ENCODE measurements around the gene RNF150. TPM values are rescaled to one million over a fixed set of nuclear protein-coding genes. Genes with fewer than 3 reads are reported as not detected.

Gene RNF150
- total RNA-seq, 1 experiment from 2014 or later, result 4.4 TPM

DNA sequence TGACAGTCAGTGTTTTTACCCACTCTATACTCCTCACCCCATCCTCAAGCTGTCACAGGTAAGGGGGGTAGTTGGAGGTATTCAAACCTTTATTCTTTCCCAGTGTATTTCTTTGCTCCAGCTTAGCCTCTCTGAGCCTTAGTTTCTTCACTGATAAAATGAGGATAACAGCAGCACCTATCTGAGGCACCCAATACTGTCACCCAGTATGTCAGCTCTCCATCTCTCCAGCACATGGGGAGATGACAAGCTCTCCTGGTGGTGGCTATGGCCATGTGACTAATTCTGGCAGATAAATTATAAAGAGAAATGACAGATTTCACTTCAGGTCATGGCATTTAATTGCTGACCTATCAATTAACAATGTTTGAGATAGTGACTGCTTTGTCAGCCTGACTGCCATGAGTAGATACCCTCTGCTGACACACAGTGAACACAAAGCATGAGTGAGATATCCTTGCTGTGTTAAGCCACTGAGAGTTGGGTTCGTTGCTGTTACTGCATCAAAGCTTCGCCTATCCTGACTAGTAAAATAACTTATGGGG lies 200.7 kb downstream of the RNF150 start:
- Histone ChIP-seq H2AFZ (ENCODE audit: low read length) (no peak overlapping the region), H3K4me2 (ENCODE audit: insufficient read depth, insufficient read length, low read length) (no peak overlapping the region), H3K23ac (ENCODE audit: insufficient read length, low read depth, low read length) (no peak overlapping the region), H3K4ac (ENCODE audit: low read depth, low read length) (no peak overlapping the region), H2BK15ac (ENCODE audit: low read depth, low read length) (no peak overlapping the region), H2BK120ac (ENCODE audit: low read depth, low read length, poor library complexity, severe bottlenecking) (no peak overlapping the region), H3K9ac (ENCODE audit: extremely low read depth, insufficient read length, low read length) (no peak overlapping the region), H3K27me3 (ENCODE audit: insufficient read depth, low read length) (no peaks in the 10 kb centered on the region), H3T11ph (ENCODE audit: low read length) (no peak overlapping the region), H3K18ac (ENCODE audit: insufficient read length, low read depth, low read length) (no peak overlapping the region), H3K79me2 (ENCODE audit: insufficient read depth, low read length) (no peaks in the 10 kb centered on the region), H4K91ac (ENCODE audit: insufficient read length, low read depth, low read length) (no peak overlapping the region), H3K79me1 (ENCODE audit: insufficient read depth, low read depth, low read length, poor library complexity, severe bottlenecking) (no peaks in the 10 kb centered on the region), H2BK12ac (ENCODE audit: insufficient read length, low read depth, low read length) (no peak overlapping the region), H3K27ac (ENCODE audit: insufficient read length, low read depth, low read length) (no peak overlapping the region), H4K5ac (ENCODE audit: insufficient read length, low read depth, low read length) (no peak overlapping the region), H3K9me3 (ENCODE audit: control insufficient read depth, low read depth, low read length) (no peaks in the 10 kb centered on the region), H2AK5ac (ENCODE audit: insufficient read length, low read length) (no peak overlapping the region), H3K56ac (ENCODE audit: insufficient read length, low read depth, low read length) (no peak overlapping the region), H3K14ac (ENCODE audit: insufficient read depth, low read length) (no peak overlapping the region), H3K4me1 (ENCODE audit: insufficient read depth, low read length) (no peaks in the 10 kb centered on the region; the same call in 1 of the 2 replicates), H2BK20ac (ENCODE audit: low read depth, low read length, poor library complexity, severe bottlenecking) (no peak overlapping the region), H2BK5ac (ENCODE audit: insufficient read length, low read length) (no peak overlapping the region), H4K8ac (replicated peaks; ENCODE audit: insufficient read length, low read depth, low read length) (no peak overlapping the region), H4K20me1 (ENCODE audit: control insufficient read depth, insufficient read depth, insufficient read length) (no peaks in the 10 kb centered on the region), H3K23me2 (ENCODE audit: insufficient read length, low read depth, low read length, poor library complexity, severe bottlenecking) (no peaks in the 10 kb centered on the region)
- H3K27ac Mint-ChIP-seq, result no peak overlapping the region
- WGBS (ENCODE audit: extremely low coverage, insufficient read length, low lambda C conversion rate), result no CpG with 5 or more reads among the region's 2 CpGs
- H3K27me3 Mint-ChIP-seq (ENCODE audit: low read depth), result no peaks in the 10 kb centered on the region
- H3K36me3 Mint-ChIP-seq (ENCODE audit: insufficient read depth in 1 of 3, low read depth in 3 of 3), result no peaks in the 10 kb centered on the region
- TF ChIP-seq, protein P1, sequence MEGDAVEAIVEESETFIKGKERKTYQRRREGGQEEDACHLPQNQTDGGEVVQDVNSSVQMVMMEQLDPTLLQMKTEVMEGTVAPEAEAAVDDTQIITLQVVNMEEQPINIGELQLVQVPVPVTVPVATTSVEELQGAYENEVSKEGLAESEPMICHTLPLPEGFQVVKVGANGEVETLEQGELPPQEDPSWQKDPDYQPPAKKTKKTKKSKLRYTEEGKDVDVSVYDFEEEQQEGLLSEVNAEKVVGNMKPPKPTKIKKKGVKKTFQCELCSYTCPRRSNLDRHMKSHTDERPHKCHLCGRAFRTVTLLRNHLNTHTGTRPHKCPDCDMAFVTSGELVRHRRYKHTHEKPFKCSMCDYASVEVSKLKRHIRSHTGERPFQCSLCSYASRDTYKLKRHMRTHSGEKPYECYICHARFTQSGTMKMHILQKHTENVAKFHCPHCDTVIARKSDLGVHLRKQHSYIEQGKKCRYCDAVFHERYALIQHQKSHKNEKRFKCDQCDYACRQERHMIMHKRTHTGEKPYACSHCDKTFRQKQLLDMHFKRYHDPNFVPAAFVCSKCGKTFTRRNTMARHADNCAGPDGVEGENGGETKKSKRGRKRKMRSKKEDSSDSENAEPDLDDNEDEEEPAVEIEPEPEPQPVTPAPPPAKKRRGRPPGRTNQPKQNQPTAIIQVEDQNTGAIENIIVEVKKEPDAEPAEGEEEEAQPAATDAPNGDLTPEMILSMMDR (conservative IDR thresholded peaks at IDR 0.05), result no peak
- H3K9me3 Mint-ChIP-seq, result no peaks in the 10 kb centered on the region
- 0 out of 4 replicates have a peak, but pooled peaks cover 0 to 2% of the 10 kb centered on the region in 2 experiments for H3K4me1 Mint-ChIP-seq
- DNase-seq, result no peak
- no peak overlapping the region for H3K4me3 Mint-ChIP-seq
